Measurements from ENCODE around the gene NEDD9.

- TF ChIP-seq, protein P1, sequence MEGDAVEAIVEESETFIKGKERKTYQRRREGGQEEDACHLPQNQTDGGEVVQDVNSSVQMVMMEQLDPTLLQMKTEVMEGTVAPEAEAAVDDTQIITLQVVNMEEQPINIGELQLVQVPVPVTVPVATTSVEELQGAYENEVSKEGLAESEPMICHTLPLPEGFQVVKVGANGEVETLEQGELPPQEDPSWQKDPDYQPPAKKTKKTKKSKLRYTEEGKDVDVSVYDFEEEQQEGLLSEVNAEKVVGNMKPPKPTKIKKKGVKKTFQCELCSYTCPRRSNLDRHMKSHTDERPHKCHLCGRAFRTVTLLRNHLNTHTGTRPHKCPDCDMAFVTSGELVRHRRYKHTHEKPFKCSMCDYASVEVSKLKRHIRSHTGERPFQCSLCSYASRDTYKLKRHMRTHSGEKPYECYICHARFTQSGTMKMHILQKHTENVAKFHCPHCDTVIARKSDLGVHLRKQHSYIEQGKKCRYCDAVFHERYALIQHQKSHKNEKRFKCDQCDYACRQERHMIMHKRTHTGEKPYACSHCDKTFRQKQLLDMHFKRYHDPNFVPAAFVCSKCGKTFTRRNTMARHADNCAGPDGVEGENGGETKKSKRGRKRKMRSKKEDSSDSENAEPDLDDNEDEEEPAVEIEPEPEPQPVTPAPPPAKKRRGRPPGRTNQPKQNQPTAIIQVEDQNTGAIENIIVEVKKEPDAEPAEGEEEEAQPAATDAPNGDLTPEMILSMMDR (conservative IDR thresholded peaks at IDR 0.05; ENCODE audit: low read depth in 2 of 2) = no peak
- TF ChIP-seq ETS1 (IDR thresholded peaks at IDR 0.05) (no peak), POLR2AphosphoS5 (IDR thresholded peaks at IDR 0.05; ENCODE audit: low read depth) (no peak), CREB1 (CRISPR knock-in tag; IDR thresholded peaks at IDR 0.05; ENCODE audit: low read depth) (no peak), REST (IDR thresholded peaks at IDR 0.05; ENCODE audit: unreplicated experiment) (no peak), JUNB (IDR thresholded peaks at IDR 0.05; ENCODE audit: unreplicated experiment) (no peak), EZH2phosphoT487 (IDR thresholded peaks at IDR 0.05; ENCODE audit: unreplicated experiment) (no peak), EZH2 (IDR thresholded peaks at IDR 0.05; ENCODE audit: low read depth, unreplicated experiment) (no peak), NANOG (IDR thresholded peaks at IDR 0.05; ENCODE audit: borderline replicate concordance) (no peak), ZNF114 (CRISPR knock-in tag; IDR thresholded peaks at IDR 0.05) (no peak)
Measured at GRCh38 chr6:11218102-11218442, 14.4 kb downstream of the NEDD9 start.

Measured in GM23338 (cell line).